ENCODE results near the gene HS6ST3.

DNA sequence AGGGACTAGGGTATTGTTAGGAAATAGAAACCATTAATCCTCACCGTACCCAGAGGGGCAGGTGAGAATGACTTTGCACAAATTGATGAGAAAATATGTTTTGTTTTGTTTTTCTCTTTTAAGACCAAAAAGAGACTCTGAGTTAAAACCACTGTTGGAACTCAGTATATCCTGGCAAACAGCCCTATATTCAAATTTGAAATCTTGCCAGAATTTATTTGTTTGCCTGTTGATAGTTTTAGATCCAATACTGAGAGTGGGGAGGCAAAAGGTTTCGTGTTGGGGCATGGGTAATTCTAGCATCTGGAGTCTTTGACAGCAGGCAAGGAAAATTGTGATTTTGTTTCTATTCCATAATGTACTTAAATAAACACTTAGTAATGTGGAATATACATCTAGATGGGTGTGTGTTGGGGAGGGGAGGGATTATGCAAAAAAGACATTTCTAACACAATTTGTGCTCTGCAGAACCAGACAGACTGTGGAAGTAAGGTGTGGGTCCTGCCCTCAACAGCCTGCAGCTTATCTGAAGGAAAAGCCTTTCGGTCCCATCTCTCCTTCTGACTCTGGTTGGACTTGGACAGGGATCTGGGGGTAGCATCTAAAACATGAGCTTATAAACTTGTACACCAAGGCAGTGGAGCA lies 713.7 kb downstream of the HS6ST3 start:
- TF ChIP-seq, protein P1, sequence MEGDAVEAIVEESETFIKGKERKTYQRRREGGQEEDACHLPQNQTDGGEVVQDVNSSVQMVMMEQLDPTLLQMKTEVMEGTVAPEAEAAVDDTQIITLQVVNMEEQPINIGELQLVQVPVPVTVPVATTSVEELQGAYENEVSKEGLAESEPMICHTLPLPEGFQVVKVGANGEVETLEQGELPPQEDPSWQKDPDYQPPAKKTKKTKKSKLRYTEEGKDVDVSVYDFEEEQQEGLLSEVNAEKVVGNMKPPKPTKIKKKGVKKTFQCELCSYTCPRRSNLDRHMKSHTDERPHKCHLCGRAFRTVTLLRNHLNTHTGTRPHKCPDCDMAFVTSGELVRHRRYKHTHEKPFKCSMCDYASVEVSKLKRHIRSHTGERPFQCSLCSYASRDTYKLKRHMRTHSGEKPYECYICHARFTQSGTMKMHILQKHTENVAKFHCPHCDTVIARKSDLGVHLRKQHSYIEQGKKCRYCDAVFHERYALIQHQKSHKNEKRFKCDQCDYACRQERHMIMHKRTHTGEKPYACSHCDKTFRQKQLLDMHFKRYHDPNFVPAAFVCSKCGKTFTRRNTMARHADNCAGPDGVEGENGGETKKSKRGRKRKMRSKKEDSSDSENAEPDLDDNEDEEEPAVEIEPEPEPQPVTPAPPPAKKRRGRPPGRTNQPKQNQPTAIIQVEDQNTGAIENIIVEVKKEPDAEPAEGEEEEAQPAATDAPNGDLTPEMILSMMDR (IDR thresholded peaks at IDR 0.05; ENCODE audit: poor library complexity) = no peak
- TF ChIP-seq EZH2phosphoT487 (IDR thresholded peaks at IDR 0.05; ENCODE audit: low read depth, severe bottlenecking, unreplicated experiment) = no peak

Data from hepatocyte (in vitro differentiated cells).